Smooth muscle cell (in vitro differentiated cells): ENCODE results near the gene ADRA2B. TPM values are rescaled to one million over a fixed set of nuclear protein-coding genes. Genes with fewer than 3 reads are reported as not detected.

Source experiments
- DNase-seq: peaks from one replicate; lab custom pipeline; 2025; ENCODE audit not compliant: unreplicated experiment; lab: John Stamatoyannopoulos, UW
- H2AFZ ChIP-seq: fragments of 200-600 bp; sonication (generic); 2 replicates; pipeline ENCODE4 v1.6.0; 2016; ENCODE audit warnings: antibody characterized with exemption, low read depth, mild to moderate bottlenecking
- H3F3A ChIP-seq: fragments of 200-600 bp; sonication (generic); 2 replicates; pipeline ENCODE4 v1.6.0; 2017; ENCODE audit warnings: antibody characterized with exemption, low read depth
- H3K27ac ChIP-seq: fragments of 200-600 bp; sonication (generic); 2 replicates; pipeline ENCODE4 v1.5.1; 2016; ENCODE audit warnings: low read depth, mild to moderate bottlenecking
- H3K27me3 ChIP-seq: fragments of 200-600 bp; sonication (generic); 2 replicates; pipeline ENCODE4 v1.6.1; 2016; ENCODE audit warnings: low read depth, mild to moderate bottlenecking
- H3K36me3 ChIP-seq: fragments of 200-600 bp; sonication (generic); 2 replicates; pipeline ENCODE4 v1.5.1; 2016; ENCODE audit warnings: low read depth
- H3K4me1 ChIP-seq: fragments of 200-600 bp; sonication (generic); 2 replicates; pipeline ENCODE4 v1.5.1; 2016; ENCODE audit warnings: low read depth
- H3K4me2 ChIP-seq: fragments of 200-600 bp; sonication (generic); 2 replicates; pipeline ENCODE4 v1.6.0; 2016; ENCODE audit warnings: mild to moderate bottlenecking
- H3K4me3 ChIP-seq: fragments of 200-600 bp; sonication (generic); 2 replicates; pipeline ENCODE4 v1.5.1; 2016; ENCODE audit warnings: mild to moderate bottlenecking
- H3K79me2 ChIP-seq: fragments of 200-600 bp; sonication (generic); 2 replicates; pipeline ENCODE4 v1.6.0; 2016; ENCODE audit warnings: low read depth, mild to moderate bottlenecking
- H3K9ac ChIP-seq: fragments of 200-600 bp; sonication (generic); 2 replicates; pipeline ENCODE4 v1.6.0; 2016; ENCODE audit warnings: low read depth
- H3K9me3 ChIP-seq: fragments of 200-600 bp; sonication (generic); replicated peaks from 2 replicates; pipeline ENCODE4 v1.5.1; 2016; ENCODE audit warnings: low read depth
- H4K20me1 ChIP-seq: fragments of 200-600 bp; sonication (generic); 2 replicates; pipeline ENCODE4 v1.6.0; 2016; ENCODE audit warnings: low read depth
- WGBS: methylation state at CpG from one replicate; pipeline ENCODE4 v1.1.7; 2016; ENCODE audit warnings: low lambda C conversion rate; 5-methylcytosine and 5-hydroxymethylcytosine counted together
- polyA plus RNA-seq: library from polyadenylated mRNA; unstranded; fragments of >200 nt; fragmentation: Nextera tagmentation; extraction: Ambion mirVana; gene quantifications from 2 replicates; pipeline ENCODE4 v1.2.1, GENCODE V29; 2016
- total RNA-seq: library from RNA; depleted of rRNA; stranded (reverse); fragments of >200 nt; gene quantifications from 2 replicates; pipeline ENCODE4 v1.2.3, GENCODE V29; 2014
- TF ChIP-seq, protein P1 (sequence below): fragments of 200-600 bp; sonication (generic); IDR thresholded peaks from 2 replicates; pipeline ENCODE4 v1.5.1; 2017; ENCODE audit warnings: borderline replicate concordance, mild to moderate bottlenecking, antibody characterized with exemption; ENCODE audit not compliant: insufficient read depth, poor library complexity, severe bottlenecking

The ADRA2B gene
- total and polyA plus RNA-seq, 2 experiments from 2014 or later: 0.06 to 1.2 TPM

DNA sequence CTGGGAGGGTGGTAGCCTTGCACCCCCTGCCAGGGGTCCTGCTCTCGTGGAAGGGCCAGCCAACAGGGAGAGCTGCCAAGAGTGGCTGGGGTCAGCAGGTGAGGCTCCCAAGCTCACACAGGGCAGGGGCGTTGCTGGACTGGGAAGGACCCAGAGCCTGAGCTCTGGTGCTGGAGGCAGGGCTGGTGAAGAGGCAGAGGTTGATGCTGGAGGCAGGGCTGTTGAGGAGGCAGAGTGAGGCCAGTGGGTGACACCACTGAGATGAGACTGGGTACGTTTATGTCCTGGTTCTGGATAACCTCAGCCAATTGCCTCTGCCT, 7.0 kb downstream of the ADRA2B start:
- H3K27ac ChIP-seq: no peak overlapping the region
- H3K36me3 ChIP-seq: no peaks in the 10 kb centered on the region
- WGBS: 89% methylated on average over 3 of the region's 3 CpGs
- no peaks in the 10 kb centered on the region for H4K20me1 ChIP-seq
- no peak overlapping the region for H3K9ac ChIP-seq
- H3K79me2 ChIP-seq: no peaks in the 10 kb centered on the region
- DNase-seq: no peak
- no peaks in the 10 kb centered on the region for H3K9me3 ChIP-seq
- TF ChIP-seq, protein P1, sequence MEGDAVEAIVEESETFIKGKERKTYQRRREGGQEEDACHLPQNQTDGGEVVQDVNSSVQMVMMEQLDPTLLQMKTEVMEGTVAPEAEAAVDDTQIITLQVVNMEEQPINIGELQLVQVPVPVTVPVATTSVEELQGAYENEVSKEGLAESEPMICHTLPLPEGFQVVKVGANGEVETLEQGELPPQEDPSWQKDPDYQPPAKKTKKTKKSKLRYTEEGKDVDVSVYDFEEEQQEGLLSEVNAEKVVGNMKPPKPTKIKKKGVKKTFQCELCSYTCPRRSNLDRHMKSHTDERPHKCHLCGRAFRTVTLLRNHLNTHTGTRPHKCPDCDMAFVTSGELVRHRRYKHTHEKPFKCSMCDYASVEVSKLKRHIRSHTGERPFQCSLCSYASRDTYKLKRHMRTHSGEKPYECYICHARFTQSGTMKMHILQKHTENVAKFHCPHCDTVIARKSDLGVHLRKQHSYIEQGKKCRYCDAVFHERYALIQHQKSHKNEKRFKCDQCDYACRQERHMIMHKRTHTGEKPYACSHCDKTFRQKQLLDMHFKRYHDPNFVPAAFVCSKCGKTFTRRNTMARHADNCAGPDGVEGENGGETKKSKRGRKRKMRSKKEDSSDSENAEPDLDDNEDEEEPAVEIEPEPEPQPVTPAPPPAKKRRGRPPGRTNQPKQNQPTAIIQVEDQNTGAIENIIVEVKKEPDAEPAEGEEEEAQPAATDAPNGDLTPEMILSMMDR: no peak
- H3K4me2 ChIP-seq: no peak overlapping the region
- H3F3A ChIP-seq: no peaks in the 10 kb centered on the region
- peaks cover 15% of the 10 kb centered on the region for H3K4me1 ChIP-seq
- no peak overlapping the region for H2AFZ ChIP-seq
- H3K4me3 ChIP-seq: no peak overlapping the region
- H3K27me3 ChIP-seq: peaks cover 8% of the 10 kb centered on the region

DNA sequence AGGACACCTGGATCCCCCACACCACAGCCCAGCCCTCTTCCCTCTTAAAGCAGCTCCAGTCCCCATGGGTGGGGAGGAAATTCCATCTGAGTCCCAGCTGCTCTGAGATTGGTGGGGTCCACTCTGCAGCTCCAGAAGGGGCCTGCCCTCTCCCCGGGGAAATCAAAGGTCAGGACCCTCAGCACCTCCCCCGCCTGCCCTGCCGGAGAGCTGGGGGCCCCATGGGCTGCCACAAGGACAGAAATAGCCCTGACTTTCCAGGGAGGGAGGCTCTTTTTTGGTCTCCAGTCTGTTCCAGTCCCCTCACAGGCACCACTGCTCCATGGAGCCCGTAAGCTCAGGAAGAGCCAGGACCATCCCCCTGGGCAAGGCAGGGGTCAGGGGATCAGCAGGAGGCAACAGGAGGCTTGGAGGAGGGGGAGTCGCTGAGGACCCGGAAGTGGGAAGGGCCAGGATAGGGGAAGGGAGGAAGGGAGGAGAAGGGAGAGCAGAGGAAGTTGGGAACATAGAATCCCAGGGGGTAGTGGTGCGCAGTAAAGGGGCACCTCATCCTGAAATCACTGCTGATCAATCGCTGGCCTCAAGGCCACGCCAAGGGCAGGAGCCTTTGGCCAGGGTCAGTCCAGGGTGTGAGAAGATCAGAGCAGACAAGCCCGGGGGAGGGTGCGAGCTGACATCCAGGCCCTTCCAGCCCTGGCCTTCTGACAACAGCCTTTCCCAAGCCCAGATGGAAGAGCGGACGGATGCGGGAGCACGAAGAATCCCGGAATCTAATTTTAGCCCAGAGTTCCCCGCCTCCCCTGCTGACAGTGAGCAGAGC, 7.6 kb downstream of the ADRA2B start:
- Histone ChIP-seq H4K20me1 (no peaks in the 10 kb centered on the region), H2AFZ (peak overlapping the region; percentile 43), H3K79me2 (no peaks in the 10 kb centered on the region), H3K4me1 (peaks cover 15% of the 10 kb centered on the region), H3K4me3 (no peak overlapping the region), H3K9ac (no peak overlapping the region), H3K27ac (no peak overlapping the region), H3F3A (no peaks in the 10 kb centered on the region), H3K36me3 (no peaks in the 10 kb centered on the region), H3K27me3 (peaks cover 2% of the 10 kb centered on the region), H3K4me2 (no peak overlapping the region), H3K9me3 (no peaks in the 10 kb centered on the region)
- TF ChIP-seq, protein P1: no peak
- no peak for DNase-seq
- WGBS: 61% methylated on average over 17 of the region's 17 CpGs

DNA sequence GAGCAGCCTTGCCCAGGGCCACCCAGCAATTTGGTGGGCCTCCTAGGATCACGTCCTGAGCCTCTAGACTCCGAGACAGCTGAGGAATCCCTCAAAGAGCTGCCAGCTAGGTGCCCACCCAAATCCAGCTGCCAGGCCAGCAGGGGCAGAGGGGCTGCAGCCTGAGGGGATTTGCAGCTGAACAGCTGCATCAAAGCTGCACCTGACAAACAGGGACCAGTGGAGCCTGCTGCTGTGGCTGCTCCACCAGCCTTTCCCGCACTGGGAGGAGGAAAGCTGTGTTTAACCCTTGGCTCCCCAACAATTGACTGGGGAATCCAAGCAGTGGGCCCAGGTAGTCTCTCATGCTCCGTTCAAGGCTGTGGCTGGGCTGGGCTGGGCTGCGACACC, 8.2 kb downstream of the ADRA2B start:
- Histone ChIP-seq H4K20me1 (no peaks in the 10 kb centered on the region), H3K4me2 (no peak overlapping the region), H3K4me3 (no peak overlapping the region), H2AFZ (no peak overlapping the region), H3K79me2 (no peaks in the 10 kb centered on the region), H3K9ac (no peak overlapping the region), H3K27me3 (no peaks in the 10 kb centered on the region), H3K9me3 (no peaks in the 10 kb centered on the region), H3K36me3 (no peaks in the 10 kb centered on the region), H3K4me1 (peaks cover 15% of the 10 kb centered on the region), H3F3A (no peaks in the 10 kb centered on the region), H3K27ac (no peak overlapping the region)
- 73% methylated on average over 5 of the region's 5 CpGs for WGBS
- DNase-seq: no peak
- TF ChIP-seq, protein P1: no peak

DNA sequence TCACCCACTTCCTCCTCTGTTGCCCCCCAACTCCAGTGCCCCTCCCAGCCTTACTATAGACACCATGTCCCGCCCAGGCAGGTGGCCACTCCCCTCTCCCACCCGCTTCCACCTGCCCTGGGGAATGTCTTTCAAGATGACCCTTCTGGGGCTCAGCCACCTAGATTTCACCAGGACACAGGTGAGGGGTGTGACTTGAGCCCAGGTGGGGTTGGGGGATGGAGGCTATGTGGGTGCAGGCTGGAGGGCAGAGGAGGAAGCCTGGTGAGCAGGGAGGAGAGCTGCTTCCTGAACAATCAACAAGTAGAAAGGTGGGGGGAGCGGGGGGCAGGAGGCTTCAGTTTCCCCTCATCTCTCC, 8.7 kb downstream of the ADRA2B start:
- no peaks in the 10 kb centered on the region for H3K9me3 ChIP-seq
- H3F3A ChIP-seq: no peaks in the 10 kb centered on the region
- H4K20me1 ChIP-seq: no peaks in the 10 kb centered on the region
- no peak for DNase-seq
- 81% methylated on average over 3 of the region's 3 CpGs for WGBS
- H3K4me1 ChIP-seq: peaks cover 15% of the 10 kb centered on the region
- no peak overlapping the region for H3K4me3 ChIP-seq
- H3K36me3 ChIP-seq: no peaks in the 10 kb centered on the region
- TF ChIP-seq, protein P1: no peak
- H3K9ac ChIP-seq: no peak overlapping the region
- no peak overlapping the region for H3K4me2 ChIP-seq
- no peaks in the 10 kb centered on the region for H3K79me2 ChIP-seq
- no peak overlapping the region for H2AFZ ChIP-seq
- no peaks in the 10 kb centered on the region for H3K27me3 ChIP-seq
- H3K27ac ChIP-seq: no peak overlapping the region
